ENCODE results near the gene ENOPH1.
"Not testable (repeated sequence)": the region's sequence is repeated elsewhere in the genome, so short reads cannot be mapped to it uniquely, and the experiment has no call there.

The ENOPH1 gene

GRCh38 chr4:82430193-82430963, at the start of gene ENOPH1, which contains the start of gene HNRNPDL:
ENOPH1 (plus strand) TSS chr4:82430590; CDS start chr4:82430830, 240 bp downstream.
HNRNPDL (minus strand) TSS chr4:82430462; CDS start chr4:82429690, 772 bp downstream.
- peak; percentile 96 for DNase-seq

GRCh38 chr4:82380831-82381230, 49.6 kb upstream of the ENOPH1 start:
- DNase-seq = no peak

- DNase-seq = no peak
Observed at GRCh38 chr4:82381235-82381634, 49.2 kb upstream of the ENOPH1 start.

- no peak for DNase-seq
Observed at GRCh38 chr4:82381661-82382296, 48.6 kb upstream of the ENOPH1 start.

GRCh38 chr4:82382751-82383150, 47.6 kb upstream of the ENOPH1 start:
- no peak for DNase-seq

- not testable (repeated sequence) for DNase-seq
Observed at GRCh38 chr4:82386312-82386711, 44.1 kb upstream of the ENOPH1 start.

GRCh38 chr4:82388405-82388804, 42.0 kb upstream of the ENOPH1 start:
- no peak for DNase-seq

GRCh38 chr4:82390061-82390460, 40.3 kb upstream of the ENOPH1 start:
- not testable (repeated sequence) for DNase-seq

- no peak for DNase-seq
Observed at GRCh38 chr4:82394896-82395295, 35.5 kb upstream of the ENOPH1 start.

- no peak for DNase-seq
Observed at GRCh38 chr4:82397527-82397926, 32.9 kb upstream of the ENOPH1 start.

- no peak for DNase-seq
Observed at GRCh38 chr4:82398263-82398662, 32.1 kb upstream of the ENOPH1 start.

GRCh38 chr4:82401600-82401999, 28.8 kb upstream of the ENOPH1 start:
- no peak for DNase-seq

GRCh38 chr4:82402196-82402775, 28.1 kb upstream of the ENOPH1 start:
- DNase-seq = no peak

- no peak for DNase-seq
Observed at GRCh38 chr4:82403725-82404124, 26.7 kb upstream of the ENOPH1 start.

GRCh38 chr4:82415061-82415460, 15.3 kb upstream of the ENOPH1 start:
- not testable (repeated sequence) for DNase-seq

- DNase-seq = no peak
Observed at GRCh38 chr4:82415922-82416365, 14.4 kb upstream of the ENOPH1 start.

- DNase-seq = no peak
Observed at GRCh38 chr4:82419451-82419850, 10.9 kb upstream of the ENOPH1 start.

- DNase-seq = no peak
Observed at GRCh38 chr4:82421796-82422560, 8.4 kb upstream of the ENOPH1 start.

GRCh38 chr4:82422616-82423015, 7.8 kb upstream of the ENOPH1 start:
- no peak for DNase-seq

GRCh38 chr4:82423245-82424054, 6.9 kb upstream of the ENOPH1 start:
- no peak for DNase-seq

GRCh38 chr4:82425478-82425877, 4.9 kb upstream of the ENOPH1 start:
- DNase-seq = no peak

GRCh38 chr4:82428526-82428968, 1.8 kb upstream of the ENOPH1 start:
- no peak for DNase-seq
